ENCODE results near the gene SPOPL. TPM values are rescaled to one million over a fixed set of nuclear protein-coding genes. Genes with fewer than 3 reads are reported as not detected.

The SPOPL gene
- total RNA-seq, 1 experiment from 2014 or later, result 13.6 TPM

DNA sequence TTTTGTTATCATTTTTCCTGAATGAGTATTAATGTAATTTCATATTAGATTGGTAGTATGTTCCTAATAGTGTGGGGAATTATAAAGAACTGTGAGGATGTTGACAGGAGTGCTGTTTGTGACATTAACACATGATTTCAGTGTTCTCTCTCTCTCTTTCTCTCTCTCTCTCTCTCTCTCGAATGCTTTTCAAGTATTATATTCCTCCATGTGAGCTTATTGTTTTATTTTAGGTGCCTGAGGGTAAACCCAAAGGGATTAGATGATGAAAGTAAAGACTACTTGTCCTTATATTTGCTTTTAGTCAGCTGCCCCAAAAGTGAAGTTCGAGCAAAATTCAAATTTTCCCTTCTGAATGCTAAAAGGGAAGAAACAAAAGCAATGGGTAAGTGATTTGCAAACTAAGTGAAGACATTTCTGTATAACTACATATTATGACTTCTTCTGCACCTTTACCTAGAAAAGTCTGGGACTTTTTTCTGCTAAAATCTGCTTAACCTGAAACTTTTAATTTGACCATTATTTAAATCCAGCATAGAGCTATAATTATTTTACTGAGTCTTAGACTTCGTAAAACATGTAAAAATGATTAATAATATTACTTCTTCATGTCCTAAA is 49.2 kb downstream of the SPOPL start:
- no peak overlapping the region for H3K27ac ChIP-seq (ENCODE audit: insufficient read length, low read depth, low read length)
- H3K27ac Mint-ChIP-seq, result peak overlapping the region in 2 of 3 experiments; percentile 15 to 92; a peak in 2 of 7 replicates
- TF ChIP-seq, protein P1, sequence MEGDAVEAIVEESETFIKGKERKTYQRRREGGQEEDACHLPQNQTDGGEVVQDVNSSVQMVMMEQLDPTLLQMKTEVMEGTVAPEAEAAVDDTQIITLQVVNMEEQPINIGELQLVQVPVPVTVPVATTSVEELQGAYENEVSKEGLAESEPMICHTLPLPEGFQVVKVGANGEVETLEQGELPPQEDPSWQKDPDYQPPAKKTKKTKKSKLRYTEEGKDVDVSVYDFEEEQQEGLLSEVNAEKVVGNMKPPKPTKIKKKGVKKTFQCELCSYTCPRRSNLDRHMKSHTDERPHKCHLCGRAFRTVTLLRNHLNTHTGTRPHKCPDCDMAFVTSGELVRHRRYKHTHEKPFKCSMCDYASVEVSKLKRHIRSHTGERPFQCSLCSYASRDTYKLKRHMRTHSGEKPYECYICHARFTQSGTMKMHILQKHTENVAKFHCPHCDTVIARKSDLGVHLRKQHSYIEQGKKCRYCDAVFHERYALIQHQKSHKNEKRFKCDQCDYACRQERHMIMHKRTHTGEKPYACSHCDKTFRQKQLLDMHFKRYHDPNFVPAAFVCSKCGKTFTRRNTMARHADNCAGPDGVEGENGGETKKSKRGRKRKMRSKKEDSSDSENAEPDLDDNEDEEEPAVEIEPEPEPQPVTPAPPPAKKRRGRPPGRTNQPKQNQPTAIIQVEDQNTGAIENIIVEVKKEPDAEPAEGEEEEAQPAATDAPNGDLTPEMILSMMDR (conservative IDR thresholded peaks at IDR 0.05), result no peak
- H3K4me1 ChIP-seq (ENCODE audit: insufficient read depth, low read length), result no peaks in the 10 kb centered on the region
- H3K79me1 ChIP-seq (ENCODE audit: insufficient read depth, low read depth, low read length, poor library complexity, severe bottlenecking), result no peaks in the 10 kb centered on the region
- no peaks in the 10 kb centered on the region for H3K27me3 ChIP-seq (ENCODE audit: insufficient read depth, low read length)
- H4K91ac ChIP-seq (ENCODE audit: insufficient read length, low read depth, low read length), result no peak overlapping the region
- H2BK20ac ChIP-seq (ENCODE audit: low read depth, low read length, poor library complexity, severe bottlenecking), result no peak overlapping the region
- H2BK5ac ChIP-seq (ENCODE audit: insufficient read length, low read length), result no peak overlapping the region
- no peak overlapping the region for H3K14ac ChIP-seq (ENCODE audit: insufficient read depth, low read length)
- no peaks in the 10 kb centered on the region; a peak in 1 of 5 replicates for H3K9me3 Mint-ChIP-seq
- no peaks in the 10 kb centered on the region for H3K9me3 ChIP-seq (ENCODE audit: control insufficient read depth, low read depth, low read length)
- no peak overlapping the region for H2BK120ac ChIP-seq (ENCODE audit: low read depth, low read length, poor library complexity, severe bottlenecking)
- H3K23ac ChIP-seq (ENCODE audit: insufficient read length, low read depth, low read length), result no peak overlapping the region
- H3K56ac ChIP-seq (ENCODE audit: insufficient read length, low read depth, low read length), result no peak overlapping the region
- no peak overlapping the region for H3K4me3 Mint-ChIP-seq
- H2BK15ac ChIP-seq (ENCODE audit: low read depth, low read length), result no peak overlapping the region
- WGBS (ENCODE audit: extremely low coverage, insufficient read length, low lambda C conversion rate), result no CpG with 5 or more reads among the region's 3 CpGs
- no peak overlapping the region for H2AFZ ChIP-seq (ENCODE audit: low read length)
- H3K4me1 Mint-ChIP-seq, result peaks cover 4 to 5% of the 10 kb centered on the region in 2 experiments
- no peak overlapping the region for H4K5ac ChIP-seq (ENCODE audit: insufficient read length, low read depth, low read length)
- H3K4me2 ChIP-seq (ENCODE audit: insufficient read depth, insufficient read length, low read length), result no peak overlapping the region
- H4K20me1 ChIP-seq (ENCODE audit: control insufficient read depth, insufficient read depth, insufficient read length), result no peaks in the 10 kb centered on the region
- H3K36me3 Mint-ChIP-seq (ENCODE audit: insufficient read depth in 1 of 3, low read depth in 3 of 3), result peaks cover 16 to 18% (median 18%) of the 10 kb centered on the region in 3 experiments
- no peak overlapping the region for H3T11ph ChIP-seq (ENCODE audit: low read length)
- H3K9ac ChIP-seq (ENCODE audit: extremely low read depth, insufficient read length, low read length), result no peak overlapping the region
- H4K8ac ChIP-seq (replicated peaks; ENCODE audit: insufficient read length, low read depth, low read length), result no peak overlapping the region
- no peaks in the 10 kb centered on the region for H3K79me2 ChIP-seq (ENCODE audit: insufficient read depth, low read length)
- H3K4ac ChIP-seq (ENCODE audit: low read depth, low read length), result no peak overlapping the region
- H3K23me2 ChIP-seq (ENCODE audit: insufficient read length, low read depth, low read length, poor library complexity, severe bottlenecking), result no peaks in the 10 kb centered on the region
- H3K27me3 Mint-ChIP-seq (ENCODE audit: low read depth), result no peaks in the 10 kb centered on the region
- H2AK5ac ChIP-seq (ENCODE audit: insufficient read length, low read length), result no peak overlapping the region
- no peak for DNase-seq
- H3K18ac ChIP-seq (ENCODE audit: insufficient read length, low read depth, low read length), result no peak overlapping the region
- no peak overlapping the region for H2BK12ac ChIP-seq (ENCODE audit: insufficient read length, low read depth, low read length)
